Keratinocyte (primary cell): ENCODE data around the gene SCARB1. TPM values are rescaled to one million over a fixed set of nuclear protein-coding genes. Genes with fewer than 3 reads are reported as not detected.

Source experiments
- DNase-seq: peaks from one replicate; pipeline ENCODE4 v3.0.0-alpha.2; 2011; ENCODE audit warnings: low read depth, missing footprints, low spot score
- FAIRE-seq: peaks from 2 replicates; lab custom pipeline; 2011; peaks lifted over from hg19 to GRCh38; lab: Jason Lieb, UNC
- H2AFZ ChIP-seq: 2 replicates; pipeline ENCODE4 v1.6.0; 2012; ENCODE audit warnings: low read length, control low read depth, inconsistent platforms; ENCODE audit not compliant: control insufficient read depth
- H3K27ac ChIP-seq: 2 replicates; pipeline ENCODE4 v1.5.1; 2011; ENCODE audit warnings: low read length; ENCODE audit not compliant: control insufficient read depth, insufficient read depth
- H3K27me3 ChIP-seq: 3 replicates; pipeline ENCODE4 v1.6.0; 2011; ENCODE audit warnings: low read length; ENCODE audit not compliant: control insufficient read depth, insufficient read depth; ENCODE audit errors: extremely low read depth
- H3K36me3 ChIP-seq, 2 experiments: 2 replicates in 1 of 2; 3 replicates in 1 of 2; pipeline ENCODE4 v1.5.1; 2011; ENCODE audit warnings: low read length in 2 of 2, mild to moderate bottlenecking in 1 of 2; ENCODE audit not compliant: control insufficient read depth in 2 of 2, insufficient read depth in 2 of 2; ENCODE audit errors: extremely low read depth in 1 of 2
- H3K4me1 ChIP-seq: 3 replicates; pipeline ENCODE4 v1.5.1; 2011; ENCODE audit warnings: low read length; ENCODE audit not compliant: control insufficient read depth, insufficient read depth; ENCODE audit errors: extremely low read depth
- H3K4me2 ChIP-seq: 3 replicates; pipeline ENCODE4 v1.6.0; 2011; ENCODE audit warnings: low read depth, low read length; ENCODE audit not compliant: control insufficient read depth, insufficient read depth; ENCODE audit errors: extremely low read depth
- H3K4me3 ChIP-seq, 3 experiments: fragments of 200-600 bp in 1 of 3; sonication (generic) in 1 of 3; 2 replicates in 2 of 3; 3 replicates in 1 of 3; pipeline ENCODE4 v1.5.1; 2011 to 2016; ENCODE audit warnings: low read length in 3 of 3, mild to moderate bottlenecking in 3 of 3, control low read depth in 2 of 3, inconsistent platforms in 1 of 3, low read depth in 1 of 3, mixed read lengths in 1 of 3, mixed run types in 1 of 3, moderate library complexity in 1 of 3; ENCODE audit not compliant: control insufficient read depth in 2 of 3, insufficient read depth in 2 of 3; ENCODE audit errors: extremely low read depth in 1 of 3
- H3K79me2 ChIP-seq: 2 replicates; pipeline ENCODE4 v1.6.0; 2012; ENCODE audit warnings: low read length; ENCODE audit not compliant: control insufficient read depth, insufficient read depth
- H3K9ac ChIP-seq: 3 replicates; pipeline ENCODE4 v1.6.0; 2011; ENCODE audit warnings: low read length; ENCODE audit not compliant: control insufficient read depth, insufficient read depth; ENCODE audit errors: extremely low read depth
- H3K9me1 ChIP-seq: 3 replicates; pipeline ENCODE4 v1.6.0; 2011; ENCODE audit warnings: low read length; ENCODE audit not compliant: control insufficient read depth, insufficient read depth; ENCODE audit errors: extremely low read depth
- H3K9me3 ChIP-seq: 2 replicates; pipeline ENCODE4 v1.5.1; 2012; ENCODE audit warnings: low read depth, low read length; ENCODE audit not compliant: control insufficient read depth
- H4K20me1 ChIP-seq: 3 replicates; pipeline ENCODE4 v1.6.0; 2011; ENCODE audit warnings: low read length; ENCODE audit not compliant: control insufficient read depth, insufficient read depth; ENCODE audit errors: extremely low read depth
- CTCF ChIP-seq, 3 experiments: IDR thresholded peaks in 1 of 3; conservative IDR thresholded peaks in 1 of 3; optimal IDR thresholded peaks in 1 of 3; 2 replicates in 2 of 3; 3 replicates in 1 of 3; pipeline versions ENCODE3 to v1.5.1; 2011; ENCODE audit warnings: low read length in 3 of 3, mild to moderate bottlenecking in 3 of 3, moderate library complexity in 2 of 3, control low read depth in 1 of 3, inconsistent platforms in 1 of 3; ENCODE audit not compliant: insufficient read depth in 2 of 3; ENCODE audit errors: extremely low read depth in 1 of 3
- EZH2 ChIP-seq: IDR thresholded peaks from one replicate; pipeline ENCODE4 v1.6.1; 2012; ENCODE audit warnings: inconsistent platforms, mild to moderate bottlenecking, low read length, moderate library complexity
- dilution Hi-C: fragments of 300-500 bp; cut with MboI; formaldehyde crosslinking; loops from one replicate; pipeline ENCODE4 v1.7.0; 2020; ENCODE audit warnings: low sequenced_read_pairs; ENCODE audit not compliant: extremely low pct_ligation_motif_present
- polyA plus RNA-seq, 5 experiments: library from polyadenylated mRNA; depleted of rRNA in 3 of 5; stranded (reverse) in 3 of 5; stranded (forward) in 1 of 5; unstranded in 1 of 5; fragments of >200 nt; gene quantifications; 1 replicate in 1 of 5; 2 replicates in 3 of 5; 3 replicates in 1 of 5; pipeline versions ENCODE4 v1.2.1 to v1.2.3, GENCODE V29; 2011 to 2012; ENCODE audit warnings: missing spikeins in 2 of 5, low read depth in 1 of 5, low replicate concordance in 1 of 5

SCARB1 gene
- polyA plus RNA-seq, 1 donor (not counting 4 experiments of a cell fraction or from before 2014, with no cell fraction given) = 40.9 TPM

GRCh38 chr12:124774462-124775167 is 89.0 kb downstream of the SCARB1 start:
- H3K9ac ChIP-seq = peak overlapping the region; percentile 30
- TF ChIP-seq CTCF (optimal IDR thresholded peaks at IDR 0.05 in 1 of 3, IDR thresholded peaks at IDR 0.05 in 1 of 3, conservative IDR thresholded peaks at IDR 0.05 in 1 of 3; ENCODE audit: extremely low read depth in 1 of 3, insufficient read depth in 2 of 3, low read length in 3 of 3) = peak; percentile 7 to 25 (median 16)
- TF ChIP-seq EZH2 = no peak
- H3K79me2 ChIP-seq = no peaks in the 10 kb centered on the region
- peaks cover 10% of the 10 kb centered on the region for H3K27me3 ChIP-seq
- dilution Hi-C loops = no loop called here
- peak; percentile 49 for DNase-seq
- peaks cover 21% of the 10 kb centered on the region for H3K4me1 ChIP-seq
- H3K9me1 ChIP-seq = no peaks in the 10 kb centered on the region
- H3K4me2 ChIP-seq = peak overlapping the region; percentile 79
- peak overlapping the region; percentile 64 for H3K27ac ChIP-seq
- H3K36me3 ChIP-seq = peaks cover 2 to 6% of the 10 kb centered on the region in 2 experiments
- peak overlapping the region in 2 of 3 experiments; percentile 44 to 48 for H3K4me3 ChIP-seq
- peak; percentile 81 for FAIRE-seq
- H4K20me1 ChIP-seq = peaks cover 2% of the 10 kb centered on the region
- H3K9me3 ChIP-seq = no peaks in the 10 kb centered on the region
- H2AFZ ChIP-seq = peak overlapping the region; percentile 46

DNA sequence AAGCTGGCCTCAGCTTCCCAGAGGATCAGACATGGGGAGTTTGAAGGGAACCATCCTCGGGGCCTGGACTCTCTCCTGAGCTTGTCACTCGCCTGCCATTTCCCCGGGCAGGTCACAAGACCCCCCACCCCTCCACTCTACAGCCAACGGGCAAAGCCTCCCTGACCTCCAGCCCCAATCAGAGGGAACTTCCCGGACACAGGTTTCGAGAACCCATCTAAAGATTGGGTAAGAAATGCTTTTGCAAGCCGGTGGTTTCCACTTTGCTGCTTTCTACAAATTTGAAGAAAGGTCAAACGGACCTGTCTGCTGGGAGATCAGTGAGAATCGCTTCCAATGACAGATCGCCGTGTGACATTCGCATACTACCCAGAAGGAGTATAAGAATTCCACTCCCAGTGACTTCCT is 89.6 kb downstream of the SCARB1 start:
- peak overlapping the region; percentile 63 for H3K27ac ChIP-seq
- dilution Hi-C loops = no loop called here
- no peaks in the 10 kb centered on the region for H3K9me3 ChIP-seq
- peaks cover 10% of the 10 kb centered on the region for H3K27me3 ChIP-seq
- H4K20me1 ChIP-seq = peaks cover 2% of the 10 kb centered on the region
- no peak for DNase-seq
- no peak for FAIRE-seq
- H3K4me3 ChIP-seq = peak overlapping the region in 1 of 3 experiments; percentile 48
- peaks cover 2 to 6% of the 10 kb centered on the region in 2 experiments for H3K36me3 ChIP-seq
- peaks cover 21% of the 10 kb centered on the region for H3K4me1 ChIP-seq
- no peak overlapping the region for H2AFZ ChIP-seq
- no peaks in the 10 kb centered on the region for H3K79me2 ChIP-seq
- H3K4me2 ChIP-seq = peak overlapping the region; percentile 79
- no peak overlapping the region for H3K9ac ChIP-seq
- H3K9me1 ChIP-seq = no peaks in the 10 kb centered on the region
- no peak for TF ChIP-seq EZH2
- TF ChIP-seq CTCF (optimal IDR thresholded peaks at IDR 0.05 in 1 of 3, IDR thresholded peaks at IDR 0.05 in 1 of 3, conservative IDR thresholded peaks at IDR 0.05 in 1 of 3; ENCODE audit: extremely low read depth in 1 of 3, insufficient read depth in 2 of 3, low read length in 3 of 3) = no peak
